GM12892 (cell line): ENCODE data around the gene ERG.

ENCODE experiments used
- POLR2A ChIP-seq: IDR thresholded peaks from 2 replicates; pipeline ENCODE4 v1.6.1; 2011; ENCODE audit warnings: low read depth, low read length, control low read depth
- POLR2AphosphoS5 ChIP-seq: IDR thresholded peaks from 2 replicates; pipeline ENCODE4 v1.6.1; 2011; ENCODE audit warnings: low read depth, low read length, control low read depth
- TAF1 ChIP-seq: IDR thresholded peaks from 2 replicates; pipeline ENCODE4 v1.6.1; 2011; ENCODE audit warnings: low read depth, mild to moderate bottlenecking, control low read depth, low read length, borderline replicate concordance

GRCh38 chr21:38352536-38353219 is 145.6 kb downstream of the ERG start:
- TF ChIP-seq POLR2AphosphoS5, result no peak
- no peak for TF ChIP-seq POLR2A
- no peak for TF ChIP-seq TAF1
